Vagina (tissue), 2 donors: ENCODE measurements around the gene SFXN4.

Experiments
- POLR2A ChIP-seq, 2 donors: fragments of 450-650 bp; IDR thresholded peaks; one replicate each; pipeline ENCODE4 v1.6.1; 2017; ENCODE audit warnings: antibody characterized with exemption in 2 of 2, mild to moderate bottlenecking in 2 of 2, moderate library complexity in 2 of 2
- POLR2AphosphoS5 ChIP-seq, 2 donors: sonication (generic); formaldehyde crosslinking; IDR thresholded peaks; one replicate each; pipeline ENCODE4 v1.9.0; 2017; ENCODE audit warnings: antibody characterized with exemption in 2 of 2, mild to moderate bottlenecking in 2 of 2, low read depth in 1 of 2; ENCODE audit not compliant: insufficient read depth in 1 of 2
- TF ChIP-seq, protein P1 (sequence below), 3 experiments: fragments of 450-650 bp in 2 of 3; fragments of 200-600 bp in 1 of 3; sonication (generic) in 1 of 3; IDR thresholded peaks; one replicate each; pipeline ENCODE4 v1.5.1; 2017 to 2019; ENCODE audit warnings: antibody characterized with exemption in 3 of 3, mild to moderate bottlenecking in 2 of 3, moderate library complexity in 2 of 3

DNA sequence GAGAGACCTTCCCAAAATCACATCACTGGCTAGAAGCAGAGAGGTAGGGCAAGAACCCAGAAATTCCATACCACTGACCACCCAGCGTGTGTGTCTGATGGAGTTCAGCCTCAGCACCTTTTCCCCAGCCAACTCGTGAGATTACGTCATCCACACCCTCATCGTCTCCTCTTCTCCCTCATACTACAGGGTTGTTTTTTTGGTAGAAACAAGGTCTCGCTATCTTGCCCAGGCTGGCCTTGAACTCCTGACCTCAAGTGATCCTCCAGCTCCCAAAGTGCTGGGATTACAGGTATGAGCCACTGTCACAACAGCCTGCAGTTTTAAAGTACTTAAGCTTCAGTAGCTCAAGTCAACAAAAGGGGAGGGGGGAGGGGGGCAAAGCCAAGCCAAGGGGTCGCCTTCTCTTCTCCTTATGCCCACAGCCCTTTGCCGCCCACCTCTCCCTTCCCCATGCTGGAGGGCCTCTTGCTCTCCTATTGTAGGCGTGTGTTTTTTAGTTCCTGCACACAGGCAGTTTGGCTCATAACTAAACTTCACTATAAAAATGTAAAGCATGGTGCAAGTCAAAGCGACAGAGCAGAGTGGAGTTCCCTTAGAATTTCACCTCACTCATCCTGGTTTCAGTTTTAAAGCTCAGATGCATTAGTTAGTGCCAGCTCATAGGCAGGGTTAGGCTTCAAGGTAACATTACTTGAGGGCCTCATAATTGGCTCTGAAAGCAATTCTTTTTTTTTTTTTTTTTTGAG lies 18.3 kb upstream of the SFXN4 start:
- TF ChIP-seq, protein P1, sequence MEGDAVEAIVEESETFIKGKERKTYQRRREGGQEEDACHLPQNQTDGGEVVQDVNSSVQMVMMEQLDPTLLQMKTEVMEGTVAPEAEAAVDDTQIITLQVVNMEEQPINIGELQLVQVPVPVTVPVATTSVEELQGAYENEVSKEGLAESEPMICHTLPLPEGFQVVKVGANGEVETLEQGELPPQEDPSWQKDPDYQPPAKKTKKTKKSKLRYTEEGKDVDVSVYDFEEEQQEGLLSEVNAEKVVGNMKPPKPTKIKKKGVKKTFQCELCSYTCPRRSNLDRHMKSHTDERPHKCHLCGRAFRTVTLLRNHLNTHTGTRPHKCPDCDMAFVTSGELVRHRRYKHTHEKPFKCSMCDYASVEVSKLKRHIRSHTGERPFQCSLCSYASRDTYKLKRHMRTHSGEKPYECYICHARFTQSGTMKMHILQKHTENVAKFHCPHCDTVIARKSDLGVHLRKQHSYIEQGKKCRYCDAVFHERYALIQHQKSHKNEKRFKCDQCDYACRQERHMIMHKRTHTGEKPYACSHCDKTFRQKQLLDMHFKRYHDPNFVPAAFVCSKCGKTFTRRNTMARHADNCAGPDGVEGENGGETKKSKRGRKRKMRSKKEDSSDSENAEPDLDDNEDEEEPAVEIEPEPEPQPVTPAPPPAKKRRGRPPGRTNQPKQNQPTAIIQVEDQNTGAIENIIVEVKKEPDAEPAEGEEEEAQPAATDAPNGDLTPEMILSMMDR (IDR thresholded peaks at IDR 0.05), result no peak
- TF ChIP-seq POLR2A (IDR thresholded peaks at IDR 0.05), result no peak
- TF ChIP-seq POLR2AphosphoS5 (IDR thresholded peaks at IDR 0.05; ENCODE audit: insufficient read depth in 1 of 2, low read depth in 1 of 2), result no peak
